ENCODE measurements around the gene EPO.
"Not testable (repeated sequence)": the region's sequence is repeated elsewhere in the genome, so short reads cannot be mapped to it uniquely, and the experiment has no call there.

Gene EPO

GRCh38 chr7:100735730-100736129 lies 15.5 kb downstream of the EPO start:
- no peak for DNase-seq (ENCODE audit: low read depth in 2 of 2)

GRCh38 chr7:100736671-100737070 lies 16.4 kb downstream of the EPO start:
- DNase-seq (ENCODE audit: low read depth in 2 of 2), result no peak

DNA sequence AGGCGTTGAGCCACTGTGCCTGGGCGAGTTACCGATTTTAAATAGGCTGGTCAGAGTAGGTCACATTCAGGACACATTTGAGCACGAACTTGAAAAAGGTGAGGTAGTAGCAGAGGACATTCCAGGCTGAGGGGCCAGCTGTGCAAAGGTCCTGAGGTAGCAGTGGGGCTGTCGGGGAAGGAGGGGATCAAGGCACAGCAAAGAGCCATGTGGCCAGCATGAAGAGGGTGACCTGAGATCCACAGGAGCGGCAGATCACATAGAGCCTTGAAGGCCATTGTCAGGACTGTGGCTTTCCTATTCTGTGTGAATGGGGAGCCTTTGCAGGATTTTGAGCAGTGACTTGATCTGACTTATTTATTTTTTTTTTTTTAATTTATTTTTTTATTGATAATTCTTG lies 19.7 kb downstream of the EPO start:
- DNase-seq (ENCODE audit: low read depth in 2 of 2), result no peak

DNA sequence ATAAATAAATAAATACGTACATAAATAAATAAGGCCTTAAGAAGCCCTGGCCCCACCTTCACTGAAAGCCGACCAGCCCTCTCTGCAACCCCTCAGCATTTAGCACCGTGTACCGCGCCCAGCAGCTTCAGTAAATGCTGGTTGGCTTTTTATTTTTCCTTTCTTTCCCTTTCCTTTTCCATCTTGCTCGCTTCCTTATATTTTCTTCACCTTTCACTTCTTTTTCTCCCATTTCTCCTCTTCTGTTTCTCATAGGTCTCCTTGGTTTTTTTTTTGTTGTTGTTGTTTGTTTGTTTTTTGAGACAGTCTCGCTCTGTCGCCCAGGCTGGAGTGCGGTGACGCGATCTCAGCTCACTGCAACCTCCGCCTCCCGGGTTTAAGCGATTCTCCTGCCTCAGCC lies 24.3 kb downstream of the EPO start:
- DNase-seq (ENCODE audit: low read depth in 2 of 2), result no peak

- no peak for DNase-seq (ENCODE audit: low read depth in 2 of 2)
These were observed 24.9 kb downstream of the EPO start for GRCh38 chr7:100745184-100745583.

DNA sequence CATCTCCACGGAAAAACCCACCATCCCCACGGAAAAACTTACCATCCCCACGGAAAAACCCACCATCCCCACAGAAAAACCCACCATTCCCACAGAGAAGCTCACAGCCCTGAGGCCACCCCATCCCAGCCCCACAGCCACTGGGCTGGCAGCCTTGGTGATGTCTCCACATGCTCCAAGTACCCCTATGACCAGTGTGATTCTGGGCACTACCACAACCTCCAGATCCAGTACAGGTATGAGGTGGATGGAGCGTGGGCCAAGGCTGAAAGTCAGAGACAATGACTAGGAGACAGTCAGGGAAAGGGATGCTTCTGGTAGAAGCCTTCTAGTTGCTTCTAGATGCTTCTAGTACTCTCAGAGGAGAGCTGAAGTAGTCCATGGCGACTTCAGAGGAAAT lies 32.7 kb downstream of the EPO start:
- no peak for DNase-seq (ENCODE audit: low read depth in 2 of 2)

GRCh38 chr7:100753750-100754149 lies 33.5 kb downstream of the EPO start:
- DNase-seq (ENCODE audit: low read depth in 2 of 2), result no peak

DNA sequence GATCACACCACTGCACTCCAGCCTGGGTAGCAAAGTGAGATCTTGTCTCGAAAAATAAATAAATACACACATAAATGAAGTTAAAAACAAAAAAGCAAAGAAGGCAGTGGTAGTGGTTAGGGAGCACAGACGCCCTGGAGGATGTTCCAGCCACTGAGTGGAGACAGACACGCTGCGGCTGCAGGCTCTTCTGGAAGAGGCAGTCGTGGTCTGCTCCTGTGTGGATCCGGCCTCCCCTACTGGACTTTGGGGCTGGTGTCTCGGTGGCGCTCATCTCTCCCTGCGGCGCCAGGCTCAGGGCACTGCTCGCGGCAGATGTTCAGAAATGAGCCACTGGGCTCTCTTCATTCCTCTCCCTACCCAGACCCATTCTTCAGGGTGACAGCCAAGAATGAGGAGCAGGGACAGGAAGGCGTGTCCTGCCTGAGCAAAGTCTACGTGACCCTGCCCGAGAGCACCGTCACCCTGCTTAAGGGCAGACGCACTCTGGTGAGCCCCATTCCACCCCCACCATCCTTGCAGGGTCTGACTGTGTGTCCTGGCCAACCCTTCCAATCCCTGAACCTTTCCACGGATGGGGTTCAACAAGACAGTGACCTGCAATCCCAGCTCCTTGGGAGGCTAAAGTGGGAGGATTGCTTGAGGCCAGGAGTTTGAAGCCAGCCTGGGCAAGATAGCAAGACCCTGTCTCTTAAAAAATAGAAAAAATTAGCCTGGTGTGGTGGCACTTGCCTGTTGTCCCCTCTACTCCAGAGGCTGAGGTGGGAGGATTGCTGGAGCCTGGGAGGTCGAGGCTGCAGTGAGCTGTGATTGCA lies 39.3 kb downstream of the EPO start:
- DNase-seq (ENCODE audit: low read depth in 2 of 2), result no peak

DNA sequence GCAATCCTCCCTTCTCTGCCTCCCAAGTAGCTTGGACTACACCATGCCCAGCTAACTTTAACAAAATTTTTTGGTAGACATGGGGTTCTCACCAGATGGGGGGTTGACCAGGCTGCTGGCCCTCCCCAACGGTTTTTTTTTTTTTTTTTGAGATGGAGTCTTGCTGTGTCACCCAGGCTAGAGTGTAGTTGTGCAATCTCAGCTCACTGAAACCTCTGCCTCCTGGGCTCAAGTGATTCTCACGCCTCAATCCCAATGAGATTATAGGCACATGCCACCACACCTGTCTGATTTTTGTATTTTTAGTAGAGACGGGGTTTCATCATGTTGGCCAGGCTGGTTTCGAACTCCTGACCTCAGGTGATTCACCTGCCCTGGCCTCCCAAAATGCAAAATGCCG lies 42.6 kb downstream of the EPO start:
- DNase-seq (ENCODE audit: low read depth in 2 of 2), result not testable (repeated sequence)

GRCh38 chr7:100763556-100764140 lies 43.4 kb downstream of the EPO start:
- no peak for DNase-seq (ENCODE audit: low read depth in 2 of 2)

- DNase-seq (ENCODE audit: low read depth in 2 of 2), result no peak
These were observed 44.6 kb downstream of the EPO start for GRCh38 chr7:100764841-100765240.

- no peak for DNase-seq (ENCODE audit: low read depth in 2 of 2)
These were observed 45.0 kb downstream of the EPO start for GRCh38 chr7:100765250-100765649.

- no peak for DNase-seq (ENCODE audit: low read depth in 2 of 2)
These were observed 48.5 kb downstream of the EPO start for GRCh38 chr7:100768784-100769183.
